SK-N-SH (cell line): ENCODE results near the gene CEP19. TPM values are rescaled to one million over a fixed set of nuclear protein-coding genes. Genes with fewer than 3 reads are reported as not detected.
A peak's percentile ranks its signal among the peaks of the same experiment; 100 is the strongest.
"Not testable (repeated sequence)": the region's sequence is repeated elsewhere in the genome, so short reads cannot be mapped to it uniquely, and the experiment has no call there.

Experiments
- CTCF ChIA-PET: fragments of 300-600, 350-600 bp; formaldehyde crosslinking; extraction: SDS; loops from one replicate; lab custom pipeline; 2021; lab: Yijun Ruan, JAX
- POLR2A ChIA-PET: fragments of 350-600 bp; sonication (Branson Sonifier 250); formaldehyde crosslinking; extraction: SDS; loops from one replicate; lab custom pipeline; 2020; ENCODE audit warnings: antibody characterized with exemption, inconsistent platforms; lab: Yijun Ruan, JAX
- DNase-seq: peaks from one replicate; pipeline ENCODE4 v3.0.0; 2012
- H2AFZ ChIP-seq: fragments of 200-600 bp; sonication (generic); 2 replicates; pipeline ENCODE4 v1.8.1; 2016; ENCODE audit warnings: antibody characterized with exemption, mild to moderate bottlenecking, low read depth
- H3F3A ChIP-seq: fragments of 200-600 bp; sonication (generic); replicated peaks from 2 replicates; pipeline ENCODE3; 2016; ENCODE audit warnings: antibody characterized with exemption, mild to moderate bottlenecking; ENCODE audit not compliant: insufficient read depth
- H3K27ac ChIP-seq, 2 experiments: fragments of 200-500 bp in 1 of 2; fragments of 200-600 bp in 1 of 2; sonication (Bioruptor generic) in 1 of 2; sonication (generic), shearing (Covaris generic) in 1 of 2; 2 replicates each; pipeline versions ENCODE4 v1.5.1 to v1.6.1; 2014 to 2016; ENCODE audit warnings: low read depth in 2 of 2, inconsistent platforms in 1 of 2, low read length in 1 of 2, mild to moderate bottlenecking in 1 of 2, mixed read lengths in 1 of 2
- H3K27me3 ChIP-seq: fragments of 200-600 bp; sonication (generic), shearing (Covaris generic); 2 replicates; pipeline ENCODE4 v1.6.1; 2016; ENCODE audit warnings: mixed run types; ENCODE audit not compliant: insufficient read depth
- H3K36me3 ChIP-seq, 2 experiments: fragments of 200-500 bp in 1 of 2; fragments of 200-600 bp in 1 of 2; sonication (Bioruptor generic) in 1 of 2; sonication (generic) in 1 of 2; replicated peaks in 1 of 2; 2 replicates each; pipeline versions ENCODE3 to v1.5.1; 2014 to 2016; ENCODE audit warnings: low read length in 1 of 2, mild to moderate bottlenecking in 1 of 2; ENCODE audit not compliant: insufficient read depth in 2 of 2, control insufficient read depth in 1 of 2
- H3K4me1 ChIP-seq, 2 experiments: fragments of 200-500 bp in 1 of 2; fragments of 200-600 bp in 1 of 2; sonication (Bioruptor generic) in 1 of 2; sonication (generic), shearing (Covaris generic) in 1 of 2; 2 replicates each; pipeline versions ENCODE4 v1.5.1 to v1.6.1; 2014 to 2016; ENCODE audit warnings: low read depth in 1 of 2, low read length in 1 of 2, mixed run types in 1 of 2; ENCODE audit not compliant: insufficient read depth in 2 of 2, control insufficient read depth in 1 of 2
- H3K4me2 ChIP-seq: fragments of 200-600 bp; sonication (generic), shearing (Covaris generic); 2 replicates; pipeline ENCODE4 v1.6.1; 2017; ENCODE audit warnings: mixed run types
- H3K4me3 ChIP-seq, 2 experiments: fragments of 200-500 bp in 1 of 2; fragments of 200-600 bp in 1 of 2; sonication (Bioruptor generic) in 1 of 2; sonication (generic), shearing (Covaris generic) in 1 of 2; 2 replicates each; pipeline versions ENCODE4 v1.5.1 to v1.8.1; 2014 to 2016; ENCODE audit warnings: low read depth in 2 of 2, inconsistent platforms in 1 of 2, low read length in 1 of 2, mild to moderate bottlenecking in 1 of 2, mixed read lengths in 1 of 2, moderate library complexity in 1 of 2
- H3K79me2 ChIP-seq: fragments of 200-600 bp; sonication (generic); 2 replicates; pipeline ENCODE4 v1.8.1; 2017; ENCODE audit warnings: mild to moderate bottlenecking; ENCODE audit not compliant: insufficient read depth
- H3K9ac ChIP-seq: fragments of 200-600 bp; sonication (generic); 2 replicates; pipeline ENCODE4 v1.6.1; 2017; ENCODE audit warnings: mixed run types
- H3K9me2 ChIP-seq: fragments of 200-600 bp; sonication (generic); 2 replicates; pipeline ENCODE4 v1.6.1; 2017; ENCODE audit warnings: mixed run types
- H3K9me3 ChIP-seq: fragments of 200-600 bp; sonication (generic); 2 replicates; pipeline ENCODE4 v1.6.1; 2017; ENCODE audit warnings: mixed run types, mild to moderate bottlenecking, moderate library complexity
- H4K20me1 ChIP-seq: fragments of 200-600 bp; sonication (generic); 2 replicates; pipeline ENCODE4 v1.6.1; 2017; ENCODE audit warnings: mild to moderate bottlenecking, mixed run types; ENCODE audit not compliant: insufficient read depth
- CHD2 ChIP-seq: fragments of 150-350 bp; IDR thresholded peaks from 2 replicates; pipeline ENCODE4 v1.6.1; 2018; ENCODE audit warnings: low read length; ENCODE audit not compliant: partially characterized antibody
- FOSL2 ChIP-seq: IDR thresholded peaks from 2 replicates; pipeline ENCODE4 v1.4.0; 2012; ENCODE audit warnings: low read depth, mild to moderate bottlenecking, moderate library complexity, borderline replicate concordance
- FOXM1 ChIP-seq: IDR thresholded peaks from 2 replicates; pipeline ENCODE4 v1.4.0; 2012; ENCODE audit warnings: low read depth, mild to moderate bottlenecking
- GABPA ChIP-seq: IDR thresholded peaks from 2 replicates; pipeline ENCODE4 v1.4.0; 2012; ENCODE audit warnings: low read depth, mild to moderate bottlenecking
- IRF3 ChIP-seq: fragments of 150-350 bp; IDR thresholded peaks from 2 replicates; pipeline ENCODE4 v1.6.1; 2016; ENCODE audit warnings: mild to moderate bottlenecking, low read depth, low read length
- JUND ChIP-seq: IDR thresholded peaks from 2 replicates; pipeline ENCODE4 v1.4.0; 2012
- MAX ChIP-seq: IDR thresholded peaks from 2 replicates; pipeline ENCODE4 v1.4.0; 2012; ENCODE audit warnings: low read depth
- NRF1 ChIP-seq: IDR thresholded peaks from 2 replicates; pipeline ENCODE4 v1.6.1; 2012; ENCODE audit warnings: low read depth, mild to moderate bottlenecking, low read length
- RAD21 ChIP-seq: IDR thresholded peaks from 2 replicates; pipeline ENCODE4 v1.6.1; 2012; ENCODE audit warnings: mild to moderate bottlenecking, low read length
- SIN3A ChIP-seq: IDR thresholded peaks from 2 replicates; pipeline ENCODE4 v1.6.1; 2012; ENCODE audit warnings: low read depth, mild to moderate bottlenecking, low read length, moderate library complexity, borderline replicate concordance
- TAF1 ChIP-seq: IDR thresholded peaks from 2 replicates; pipeline ENCODE4 v1.6.1; 2012; ENCODE audit warnings: low read depth, mild to moderate bottlenecking, low read length, moderate library complexity, borderline replicate concordance
- TCF12 ChIP-seq: IDR thresholded peaks from 2 replicates; pipeline ENCODE4 v1.4.0; 2012
- TEAD4 ChIP-seq: IDR thresholded peaks from 2 replicates; pipeline ENCODE4 v1.4.0; 2012; ENCODE audit warnings: mild to moderate bottlenecking, borderline replicate concordance; ENCODE audit not compliant: insufficient read depth
- USF1 ChIP-seq: IDR thresholded peaks from 2 replicates; pipeline ENCODE4 v1.4.0; 2012; ENCODE audit warnings: low read depth, borderline replicate concordance
- WGBS: methylation state at CpG from one replicate; pipeline ENCODE4 v1.1.6; 2017; ENCODE audit warnings: low lambda C conversion rate; 5-methylcytosine and 5-hydroxymethylcytosine counted together
- polyA plus RNA-seq, 3 experiments: library from polyadenylated mRNA; depleted of rRNA; stranded (reverse); fragments of >200 nt; gene quantifications; 2 replicates each; pipeline ENCODE4 v1.2.3, GENCODE V29; 2012
- TF ChIP-seq, protein P1 (sequence below): IDR thresholded peaks from 2 replicates; pipeline ENCODE4 v1.6.1; 2012; ENCODE audit warnings: mild to moderate bottlenecking, low read depth, low read length, moderate library complexity

The CEP19 gene
- polyA plus RNA-seq, 1 of the 3 experiments (the other 2 are of a cell fraction) = 2.6 TPM

- TF ChIP-seq, protein P1, sequence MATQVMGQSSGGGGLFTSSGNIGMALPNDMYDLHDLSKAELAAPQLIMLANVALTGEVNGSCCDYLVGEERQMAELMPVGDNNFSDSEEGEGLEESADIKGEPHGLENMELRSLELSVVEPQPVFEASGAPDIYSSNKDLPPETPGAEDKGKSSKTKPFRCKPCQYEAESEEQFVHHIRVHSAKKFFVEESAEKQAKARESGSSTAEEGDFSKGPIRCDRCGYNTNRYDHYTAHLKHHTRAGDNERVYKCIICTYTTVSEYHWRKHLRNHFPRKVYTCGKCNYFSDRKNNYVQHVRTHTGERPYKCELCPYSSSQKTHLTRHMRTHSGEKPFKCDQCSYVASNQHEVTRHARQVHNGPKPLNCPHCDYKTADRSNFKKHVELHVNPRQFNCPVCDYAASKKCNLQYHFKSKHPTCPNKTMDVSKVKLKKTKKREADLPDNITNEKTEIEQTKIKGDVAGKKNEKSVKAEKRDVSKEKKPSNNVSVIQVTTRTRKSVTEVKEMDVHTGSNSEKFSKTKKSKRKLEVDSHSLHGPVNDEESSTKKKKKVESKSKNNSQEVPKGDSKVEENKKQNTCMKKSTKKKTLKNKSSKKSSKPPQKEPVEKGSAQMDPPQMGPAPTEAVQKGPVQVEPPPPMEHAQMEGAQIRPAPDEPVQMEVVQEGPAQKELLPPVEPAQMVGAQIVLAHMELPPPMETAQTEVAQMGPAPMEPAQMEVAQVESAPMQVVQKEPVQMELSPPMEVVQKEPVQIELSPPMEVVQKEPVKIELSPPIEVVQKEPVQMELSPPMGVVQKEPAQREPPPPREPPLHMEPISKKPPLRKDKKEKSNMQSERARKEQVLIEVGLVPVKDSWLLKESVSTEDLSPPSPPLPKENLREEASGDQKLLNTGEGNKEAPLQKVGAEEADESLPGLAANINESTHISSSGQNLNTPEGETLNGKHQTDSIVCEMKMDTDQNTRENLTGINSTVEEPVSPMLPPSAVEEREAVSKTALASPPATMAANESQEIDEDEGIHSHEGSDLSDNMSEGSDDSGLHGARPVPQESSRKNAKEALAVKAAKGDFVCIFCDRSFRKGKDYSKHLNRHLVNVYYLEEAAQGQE = no peak
- TF ChIP-seq RAD21 (no peak), MAX (no peak), FOXM1 (no peak)
Measured at GRCh38 chr3:196749125-196749524, 37.1 kb upstream of the CEP19 start (continued).

- peaks cover 8 to 22% of the 10 kb centered on the region in 2 experiments for H3K36me3 ChIP-seq
- H3K4me2 ChIP-seq, H2AFZ ChIP-seq, DNase-seq, H3K4me1 ChIP-seq, CTCF ChIA-PET, H3K9ac ChIP-seq, H3K27me3 ChIP-seq, H3K9me2 ChIP-seq, POLR2A ChIA-PET, H3K27ac ChIP-seq, H3K4me3 ChIP-seq: not testable (repeated sequence)
- 96% methylated on average over 10 of the region's 10 CpGs for WGBS
- H3F3A ChIP-seq = peaks cover 17% of the 10 kb centered on the region
- H3K79me2 ChIP-seq = peaks cover 88% of the 10 kb centered on the region
- H4K20me1 ChIP-seq = peaks cover 62% of the 10 kb centered on the region
- H3K9me3 ChIP-seq = peaks cover 11% of the 10 kb centered on the region
Measured at GRCh38 chr3:196743569-196743968, 31.5 kb upstream of the CEP19 start.

- H3K9me2 ChIP-seq = no peaks in the 10 kb centered on the region
- H3F3A ChIP-seq = peaks cover 8% of the 10 kb centered on the region
- peak overlapping the region; percentile 76 to 87 for H3K4me3 ChIP-seq
- ChIA-PET CTCF (interaction anchor here (0.9 to 1.8 kb wide), 3 partner anchors 53 to 488 kb away, joined by 3 to 4 read pairs (median 4); no protein-coding TSS in a partner anchor), POLR2A (interaction anchor here (1.6 to 2.0 kb wide), 2 partner anchors 126 to 201 kb away, joined by 6 to 9 read pairs; partner anchors contain the start of genes NCBP2 and SENP5)
- peaks cover 0 to 2% of the 10 kb centered on the region in 2 experiments; a peak in 2 of 4 replicates for H3K4me1 ChIP-seq
- peaks cover 48% of the 10 kb centered on the region for H4K20me1 ChIP-seq
- H3K36me3 ChIP-seq = peaks cover 3 to 12% of the 10 kb centered on the region in 2 experiments
- no peaks in the 10 kb centered on the region for H3K27me3 ChIP-seq
- peaks cover 66% of the 10 kb centered on the region for H3K79me2 ChIP-seq
- peak overlapping the region; percentile 88 to 93 for H3K27ac ChIP-seq
- H3K9me3 ChIP-seq = peaks cover 5% of the 10 kb centered on the region; the same call in 1 of the 2 replicates
- H3K9ac ChIP-seq = peak overlapping the region; percentile 94
- no peak overlapping the region for H2AFZ ChIP-seq
- DNase-seq = no peak
- WGBS = 48% methylated on average over 5 of the region's 5 CpGs
- peak overlapping the region; percentile 73 for H3K4me2 ChIP-seq
- TF ChIP-seq TAF1 = no peak
- no peak for TF ChIP-seq JUND
- TF ChIP-seq IRF3 = no peak
- TF ChIP-seq USF1 = no peak
- no peak for TF ChIP-seq FOSL2
- TF ChIP-seq GABPA = no peak
- no peak for TF ChIP-seq TEAD4
- TF ChIP-seq NRF1 = no peak
- TF ChIP-seq FOXM1 = no peak
- TF ChIP-seq SIN3A = no peak
- TF ChIP-seq CHD2 = no peak
- no peak for TF ChIP-seq TCF12
Measured at GRCh38 chr3:196741249-196741889, 29.3 kb upstream of the CEP19 start.
